HepG2 (cell line): ENCODE measurements around the gene NFKBIA. TPM values are rescaled to one million over a fixed set of nuclear protein-coding genes. Genes with fewer than 3 reads are reported as not detected.

Source experiments
- FOXC1 ChIP-seq: sonication (generic); formaldehyde crosslinking; IDR thresholded peaks from 2 replicates; pipeline ENCODE4 v1.8.0; 2022; ENCODE audit warnings: mild to moderate bottlenecking, missing genetic modification reagents, borderline replicate concordance
- KDM4B ChIP-seq: sonication (generic); formaldehyde crosslinking; IDR thresholded peaks from 2 replicates; pipeline ENCODE4 v1.4.0; 2020; ENCODE audit warnings: missing genetic modification reagents
- KLF11 ChIP-seq: IDR thresholded peaks from 2 replicates; pipeline ENCODE4 v1.6.1; 2016; ENCODE audit warnings: missing compliant biosample characterization
- PHF5A ChIP-seq: IDR thresholded peaks from one replicate; pipeline ENCODE4 v1.6.1; 2018; ENCODE audit warnings: low read depth, missing genetic modification reagents; ENCODE audit not compliant: unreplicated experiment
- POGZ ChIP-seq: sonication (generic); formaldehyde crosslinking; IDR thresholded peaks from 2 replicates; pipeline ENCODE4 v1.4.0; 2020; ENCODE audit warnings: mild to moderate bottlenecking, missing genetic modification reagents
- PPARG ChIP-seq: conservative IDR thresholded peaks from 2 replicates; pipeline ENCODE4 v1.6.1; 2016; ENCODE audit warnings: missing biosample characterization, missing genetic modification reagents
- RAD51 ChIP-seq: fragments of 450-650 bp; IDR thresholded peaks from 2 replicates; pipeline ENCODE4 v1.6.1; 2016; ENCODE audit warnings: borderline replicate concordance
- RARG ChIP-seq: sonication (generic); formaldehyde crosslinking; IDR thresholded peaks from 2 replicates; pipeline ENCODE4 v1.4.0; 2020; ENCODE audit warnings: low read depth, mild to moderate bottlenecking, missing genetic modification reagents
- RFXANK ChIP-seq: IDR thresholded peaks from 2 replicates; pipeline ENCODE4 v1.6.1; 2016
- SMAD1 ChIP-seq: sonication (generic); formaldehyde crosslinking; IDR thresholded peaks from 2 replicates; pipeline ENCODE4 v1.4.0; 2020; ENCODE audit warnings: missing genetic modification reagents, low read depth, mild to moderate bottlenecking, borderline replicate concordance
- SUZ12 ChIP-seq: fragments of 150-350 bp; IDR thresholded peaks from 2 replicates; pipeline ENCODE4 v1.6.1; 2014; ENCODE audit warnings: low read depth, low read length
- ZFP82 ChIP-seq: sonication (generic); formaldehyde crosslinking; IDR thresholded peaks from 2 replicates; pipeline ENCODE4 v1.5.1; 2020; ENCODE audit warnings: mild to moderate bottlenecking, missing genetic modification reagents, borderline replicate concordance
- ZNF468 ChIP-seq: sonication (generic); formaldehyde crosslinking; IDR thresholded peaks from 2 replicates; pipeline ENCODE4 v1.8.0; 2022; ENCODE audit warnings: mild to moderate bottlenecking, moderate library complexity, missing genetic modification reagents
- ZNF510 ChIP-seq: sonication (generic); formaldehyde crosslinking; IDR thresholded peaks from 2 replicates; pipeline ENCODE4 v1.4.0; 2020; ENCODE audit warnings: low read depth, mild to moderate bottlenecking, missing genetic modification reagents
- ZNF709 ChIP-seq: sonication (generic); formaldehyde crosslinking; IDR thresholded peaks from 2 replicates; pipeline ENCODE4 v1.5.0; 2020; ENCODE audit warnings: mild to moderate bottlenecking, missing genetic modification reagents
- ZNF839 ChIP-seq: sonication (generic); formaldehyde crosslinking; IDR thresholded peaks from 2 replicates; pipeline ENCODE4 v1.4.0; 2020; ENCODE audit warnings: missing genetic modification reagents, mild to moderate bottlenecking, borderline replicate concordance
- ZNF850 ChIP-seq: sonication (generic); formaldehyde crosslinking; conservative IDR thresholded peaks from 2 replicates; pipeline ENCODE4 v1.9.0; 2021; ENCODE audit warnings: mild to moderate bottlenecking, missing genetic modification reagents
- ZSCAN21 ChIP-seq: sonication (generic); formaldehyde crosslinking; IDR thresholded peaks from 2 replicates; pipeline ENCODE4 v1.8.0; 2022; ENCODE audit warnings: mild to moderate bottlenecking, missing genetic modification reagents, moderate library complexity, borderline replicate concordance
- polyA plus RNA-seq, 8 experiments: library from polyadenylated mRNA; depleted of rRNA in 3 of 8; stranded (reverse) in 7 of 8; unstranded in 1 of 8; fragments of >200 nt; fragmentation: Illumina TruSeq in 4 of 8; extraction: Trizol in 4 of 8; gene quantifications; 2 replicates each; pipeline versions ENCODE4 v1.2.1 to v1.2.3, GENCODE V29; 2011 to 2016; ENCODE audit warnings: low read depth in 4 of 8, missing spikeins in 1 of 8, mixed read lengths in 1 of 8; ENCODE audit not compliant: insufficient read depth in 1 of 8
- total RNA-seq, 5 experiments: library from RNA; depleted of rRNA; stranded (reverse); fragments of >200 nt; fragmentation: Illumina TruSeq; extraction: Trizol; gene quantifications; 2 replicates each; pipeline ENCODE4 v1.2.3, GENCODE V29; 2016; ENCODE audit warnings: low read depth in 1 of 5
- TF ChIP-seq, protein P1 (sequence below): sonication (generic); formaldehyde crosslinking; IDR thresholded peaks from 2 replicates; pipeline ENCODE4 v1.4.0; 2020; ENCODE audit warnings: missing genetic modification reagents
- TF ChIP-seq, protein P2 (sequence below): sonication (generic); formaldehyde crosslinking; IDR thresholded peaks from 2 replicates; pipeline ENCODE4 v1.8.0; 2022; ENCODE audit warnings: missing genetic modification reagents, mild to moderate bottlenecking, inconsistent platforms, borderline replicate concordance
- TF ChIP-seq, protein P3 (sequence below): sonication (generic); formaldehyde crosslinking; IDR thresholded peaks from 2 replicates; pipeline ENCODE4 v1.4.0; 2020; ENCODE audit warnings: missing genetic modification reagents, mild to moderate bottlenecking, borderline replicate concordance
- TF ChIP-seq, protein P4 (sequence below): IDR thresholded peaks from 2 replicates; pipeline ENCODE4 v1.6.1; 2016
- TF ChIP-seq, protein P5 (sequence below): sonication (generic); formaldehyde crosslinking; IDR thresholded peaks from 2 replicates; pipeline ENCODE4 v1.9.0; 2021; ENCODE audit warnings: missing genetic modification reagents, mild to moderate bottlenecking, borderline replicate concordance

Gene NFKBIA
- total and polyA plus RNA-seq, 2 of the 13 experiments (the other 11 are each of a cell fraction or from before 2014, with no cell fraction given), result 197 to 319 TPM

DNA sequence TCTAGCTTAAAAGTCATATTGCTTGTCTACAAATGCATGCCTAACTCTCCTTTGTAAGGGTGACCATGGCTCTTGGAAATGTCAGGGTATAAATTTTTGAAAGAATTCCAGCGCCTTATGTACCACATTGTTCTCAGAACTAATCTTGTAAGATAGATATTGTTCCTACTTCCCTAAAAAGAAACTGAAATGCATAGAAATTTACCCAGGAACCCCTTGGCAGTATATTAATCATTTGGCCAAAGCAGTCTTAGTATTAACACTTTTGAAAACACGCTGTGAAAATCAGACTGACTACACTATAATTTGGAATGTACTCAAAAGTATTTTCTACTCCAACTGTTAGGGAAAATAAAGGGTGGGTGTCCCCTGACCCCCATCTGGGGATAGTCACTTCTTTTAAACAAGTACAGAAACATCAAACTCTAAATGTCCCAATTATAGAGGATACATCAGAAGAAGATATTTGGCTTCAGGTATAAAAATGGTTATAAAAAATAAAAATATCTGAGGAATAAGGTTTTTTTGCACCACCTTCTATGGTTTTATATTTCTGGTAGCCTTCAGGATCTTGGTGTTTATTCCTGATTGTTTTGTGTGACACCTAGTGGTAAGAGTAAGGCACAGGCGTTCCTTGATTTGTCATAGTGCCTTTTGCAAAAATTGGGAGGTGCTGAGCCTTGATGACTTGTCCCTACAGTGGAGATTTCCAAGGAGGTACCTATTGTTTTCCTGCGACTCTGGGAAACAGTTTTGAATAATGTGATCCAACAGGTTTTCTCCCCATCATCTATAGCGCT is 2.2 kb upstream of the NFKBIA start (continued):
- TF ChIP-seq ZNF510 (CRISPR knock-in tag), result peak; percentile 75
- TF ChIP-seq ZFP82 (CRISPR knock-in tag), result no peak
- no peak for TF ChIP-seq ZNF850 (CRISPR knock-in tag)
- TF ChIP-seq SUZ12, result no peak
- TF ChIP-seq, protein P1, sequence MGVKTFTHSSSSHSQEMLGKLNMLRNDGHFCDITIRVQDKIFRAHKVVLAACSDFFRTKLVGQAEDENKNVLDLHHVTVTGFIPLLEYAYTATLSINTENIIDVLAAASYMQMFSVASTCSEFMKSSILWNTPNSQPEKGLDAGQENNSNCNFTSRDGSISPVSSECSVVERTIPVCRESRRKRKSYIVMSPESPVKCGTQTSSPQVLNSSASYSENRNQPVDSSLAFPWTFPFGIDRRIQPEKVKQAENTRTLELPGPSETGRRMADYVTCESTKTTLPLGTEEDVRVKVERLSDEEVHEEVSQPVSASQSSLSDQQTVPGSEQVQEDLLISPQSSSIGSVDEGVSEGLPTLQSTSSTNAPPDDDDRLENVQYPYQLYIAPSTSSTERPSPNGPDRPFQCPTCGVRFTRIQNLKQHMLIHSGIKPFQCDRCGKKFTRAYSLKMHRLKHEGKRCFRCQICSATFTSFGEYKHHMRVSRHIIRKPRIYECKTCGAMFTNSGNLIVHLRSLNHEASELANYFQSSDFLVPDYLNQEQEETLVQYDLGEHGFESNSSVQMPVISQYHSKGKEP (CRISPR knock-in tag), result no peak
- TF ChIP-seq ZNF839 (CRISPR knock-in tag), result no peak
- no peak for TF ChIP-seq RAD51
- TF ChIP-seq PHF5A (CRISPR knock-in tag), result no peak
- 0 out of 2 replicates have a peak, but pooled peaks have one; percentile 54 for TF ChIP-seq RARG (CRISPR knock-in tag)
- no peak for TF ChIP-seq ZNF709 (CRISPR knock-in tag)
- TF ChIP-seq SMAD1 (CRISPR knock-in tag), result no peak
- TF ChIP-seq POGZ (CRISPR knock-in tag), result no peak
- TF ChIP-seq KLF11, result no peak; the same call in 1 of the 2 replicates
- no peak for TF ChIP-seq KDM4B
- TF ChIP-seq ZSCAN21, result no peak
- TF ChIP-seq FOXC1 (CRISPR knock-in tag), result no peak
- no peak for TF ChIP-seq PPARG (CRISPR knock-in tag)
- TF ChIP-seq, protein P2, sequence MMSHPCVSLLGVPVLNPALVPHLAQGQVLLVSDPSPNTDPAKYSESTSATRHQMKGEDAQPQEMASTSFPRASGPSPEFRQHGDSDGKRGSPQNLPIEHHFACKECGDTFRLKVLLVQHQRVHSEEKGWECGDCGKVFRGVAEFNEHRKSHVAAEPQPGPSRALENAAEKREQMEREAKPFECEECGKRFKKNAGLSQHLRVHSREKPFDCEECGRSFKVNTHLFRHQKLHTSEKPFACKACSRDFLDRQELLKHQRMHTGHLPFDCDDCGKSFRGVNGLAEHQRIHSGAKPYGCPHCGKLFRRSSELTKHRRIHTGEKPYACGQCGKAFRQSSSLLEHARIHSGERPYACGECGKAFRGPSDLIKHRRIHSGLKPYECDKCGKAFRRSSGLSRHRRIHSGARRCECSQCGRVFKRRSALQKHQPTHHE (CRISPR knock-in tag), result 0 out of 2 replicates have a peak, but pooled peaks have one; percentile 41
- TF ChIP-seq RFXANK (CRISPR knock-in tag), result no peak
- TF ChIP-seq ZNF468 (CRISPR knock-in tag), result no peak
- TF ChIP-seq, protein P3, sequence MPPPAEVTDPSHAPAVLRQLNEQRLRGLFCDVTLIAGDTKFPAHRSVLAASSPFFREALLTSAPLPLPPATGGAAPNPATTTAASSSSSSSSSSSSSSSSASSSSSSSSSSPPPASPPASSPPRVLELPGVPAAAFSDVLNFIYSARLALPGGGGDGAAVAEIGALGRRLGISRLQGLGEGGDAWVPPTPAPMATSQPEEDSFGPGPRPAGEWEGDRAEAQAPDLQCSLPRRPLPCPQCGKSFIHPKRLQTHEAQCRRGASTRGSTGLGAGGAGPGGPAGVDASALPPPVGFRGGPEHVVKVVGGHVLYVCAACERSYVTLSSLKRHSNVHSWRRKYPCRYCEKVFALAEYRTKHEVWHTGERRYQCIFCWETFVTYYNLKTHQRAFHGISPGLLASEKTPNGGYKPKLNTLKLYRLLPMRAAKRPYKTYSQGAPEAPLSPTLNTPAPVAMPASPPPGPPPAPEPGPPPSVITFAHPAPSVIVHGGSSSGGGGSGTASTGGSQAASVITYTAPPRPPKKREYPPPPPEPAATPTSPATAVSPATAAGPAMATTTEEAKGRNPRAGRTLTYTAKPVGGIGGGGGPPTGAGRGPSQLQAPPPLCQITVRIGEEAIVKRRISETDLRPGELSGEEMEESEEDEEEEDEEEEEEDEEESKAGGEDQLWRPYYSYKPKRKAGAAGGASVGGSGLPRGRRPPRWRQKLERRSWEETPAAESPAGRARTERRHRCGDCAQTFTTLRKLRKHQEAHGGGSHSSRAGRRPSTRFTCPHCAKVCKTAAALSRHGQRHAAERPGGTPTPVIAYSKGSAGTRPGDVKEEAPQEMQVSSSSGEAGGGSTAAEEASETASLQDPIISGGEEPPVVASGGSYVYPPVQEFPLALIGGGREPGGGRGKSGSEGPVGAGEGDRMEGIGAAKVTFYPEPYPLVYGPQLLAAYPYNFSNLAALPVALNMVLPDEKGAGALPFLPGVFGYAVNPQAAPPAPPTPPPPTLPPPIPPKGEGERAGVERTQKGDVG, result no peak
- TF ChIP-seq, protein P4, sequence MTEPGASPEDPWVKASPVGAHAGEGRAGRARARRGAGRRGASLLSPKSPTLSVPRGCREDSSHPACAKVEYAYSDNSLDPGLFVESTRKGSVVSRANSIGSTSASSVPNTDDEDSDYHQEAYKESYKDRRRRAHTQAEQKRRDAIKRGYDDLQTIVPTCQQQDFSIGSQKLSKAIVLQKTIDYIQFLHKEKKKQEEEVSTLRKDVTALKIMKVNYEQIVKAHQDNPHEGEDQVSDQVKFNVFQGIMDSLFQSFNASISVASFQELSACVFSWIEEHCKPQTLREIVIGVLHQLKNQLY (CRISPR knock-in tag), result no peak
- TF ChIP-seq, protein P5, sequence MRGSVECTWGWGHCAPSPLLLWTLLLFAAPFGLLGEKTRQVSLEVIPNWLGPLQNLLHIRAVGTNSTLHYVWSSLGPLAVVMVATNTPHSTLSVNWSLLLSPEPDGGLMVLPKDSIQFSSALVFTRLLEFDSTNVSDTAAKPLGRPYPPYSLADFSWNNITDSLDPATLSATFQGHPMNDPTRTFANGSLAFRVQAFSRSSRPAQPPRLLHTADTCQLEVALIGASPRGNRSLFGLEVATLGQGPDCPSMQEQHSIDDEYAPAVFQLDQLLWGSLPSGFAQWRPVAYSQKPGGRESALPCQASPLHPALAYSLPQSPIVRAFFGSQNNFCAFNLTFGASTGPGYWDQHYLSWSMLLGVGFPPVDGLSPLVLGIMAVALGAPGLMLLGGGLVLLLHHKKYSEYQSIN (CRISPR knock-in tag), result no peak
